Caki2 (cell line): ENCODE data around the gene KCNJ12. TPM values are rescaled to one million over a fixed set of nuclear protein-coding genes. Genes with fewer than 3 reads are reported as not detected.
"Not testable (repeated sequence)": the region's sequence is repeated elsewhere in the genome, so short reads cannot be mapped to it uniquely, and the experiment has no call there.

ENCODE experiments used
- DNase-seq: peaks from one replicate; pipeline ENCODE4 v3.0.0-alpha.2; 2015; ENCODE audit warnings: low read depth
- in situ Hi-C: cut with HindIII; loops from 2 replicates; pipeline ENCODE4 v1.10.0; 2016; ENCODE audit warnings: low sequenced_read_pairs, low pct_unique_long_range_greater_than_20kb, mixed read lengths
- total RNA-seq: library from RNA; depleted of rRNA; stranded (reverse); fragments of >200 nt; shearing (Covaris generic); gene quantifications from 2 replicates; pipeline ENCODE4 v1.2.3, GENCODE V29; 2014; ENCODE audit warnings: low replicate concordance

The KCNJ12 gene
- total RNA-seq, 1 experiment from 2014 or later, result 0.07 TPM

DNA sequence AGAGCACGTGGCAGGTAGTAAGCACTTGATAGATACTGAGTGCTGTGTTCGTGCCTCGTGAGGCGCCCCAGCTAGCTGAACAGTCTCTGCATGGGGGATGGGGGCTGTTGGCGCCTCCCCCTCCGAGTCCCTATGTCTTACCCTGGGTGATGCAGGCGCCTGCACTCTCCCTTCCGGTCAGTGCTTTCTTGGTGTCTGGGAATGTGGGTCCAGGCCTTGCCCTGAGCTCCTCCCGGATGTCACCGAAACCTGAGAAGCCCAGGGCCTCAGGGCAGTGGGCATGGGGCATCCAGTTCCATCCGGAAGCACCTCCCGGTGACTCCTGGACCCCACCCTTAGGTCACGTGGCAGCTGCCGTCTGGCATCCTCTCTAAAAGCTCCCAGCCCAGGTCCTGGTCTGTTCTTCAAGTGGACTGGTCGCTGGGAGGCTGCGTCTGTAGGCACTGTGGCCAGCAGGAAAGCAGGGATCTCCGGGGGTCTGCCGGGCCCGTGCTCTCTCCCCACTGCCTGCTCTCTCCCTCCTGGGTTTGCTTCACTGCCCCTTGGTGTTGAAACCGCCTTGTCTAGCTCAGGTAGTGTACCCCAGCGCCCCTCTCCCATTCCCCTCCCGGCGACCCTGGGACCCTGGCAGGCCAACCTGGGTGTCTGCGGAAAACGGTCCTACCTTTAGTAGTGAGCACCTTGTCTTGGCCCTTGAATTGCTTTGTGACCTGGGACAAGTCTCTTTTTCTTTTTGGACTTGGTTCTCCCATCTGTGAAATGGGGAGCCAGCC lies 34.9 kb downstream of the KCNJ12 start:
- in situ Hi-C loops, DNase-seq: not testable (repeated sequence)

DNA sequence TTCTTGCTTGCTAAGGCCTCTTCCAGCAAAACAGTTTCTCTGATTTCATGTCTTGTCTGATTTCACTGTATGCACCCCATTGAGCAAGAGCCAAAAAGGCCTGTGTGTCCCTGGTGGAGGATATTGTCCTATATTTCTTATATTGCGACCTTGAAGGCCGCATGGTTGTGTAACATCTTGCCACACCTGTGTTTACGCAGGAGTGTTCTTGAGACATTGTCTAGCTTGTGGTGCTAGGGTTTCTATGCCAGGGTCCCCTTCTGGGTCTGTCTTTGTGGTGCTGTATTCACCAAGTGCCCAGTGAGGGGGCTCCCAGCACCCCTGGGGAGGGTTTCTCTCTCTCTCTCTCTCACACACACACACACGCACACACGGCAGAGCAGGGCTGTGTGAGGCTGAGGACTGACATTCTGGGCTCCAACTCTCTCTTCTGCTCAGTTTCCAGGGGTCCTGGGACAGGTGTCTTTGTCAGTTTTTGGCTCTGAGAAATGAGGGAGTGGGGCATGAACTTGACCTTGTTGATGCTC lies 35.6 kb downstream of the KCNJ12 start:
- DNase-seq, in situ Hi-C loops: not testable (repeated sequence)

DNA sequence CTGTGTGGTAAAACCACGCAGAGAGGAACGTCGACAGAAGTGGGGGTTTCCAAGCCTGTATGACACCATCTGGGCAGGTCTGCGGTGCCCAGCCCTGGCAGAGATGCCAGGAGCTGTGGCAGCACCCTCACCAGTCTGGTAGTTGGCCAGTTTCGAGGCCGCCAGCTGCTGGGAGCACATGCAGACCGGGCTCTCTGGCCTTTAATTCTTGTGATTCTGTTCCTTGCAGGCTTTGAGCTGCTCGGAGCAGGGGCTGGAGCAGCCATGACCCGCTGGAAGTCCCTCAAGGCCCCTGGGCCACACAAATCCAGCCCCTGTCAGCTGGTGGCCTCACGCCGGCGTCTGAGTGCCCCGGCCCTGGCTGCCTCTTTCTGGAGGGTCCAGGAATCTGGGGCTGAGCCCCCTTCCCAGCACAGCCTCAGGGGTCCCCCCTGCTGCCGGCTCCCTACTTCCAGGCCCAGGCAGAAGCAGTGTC lies 36.1 kb downstream of the KCNJ12 start:
- DNase-seq, in situ Hi-C loops: not testable (repeated sequence)

DNA sequence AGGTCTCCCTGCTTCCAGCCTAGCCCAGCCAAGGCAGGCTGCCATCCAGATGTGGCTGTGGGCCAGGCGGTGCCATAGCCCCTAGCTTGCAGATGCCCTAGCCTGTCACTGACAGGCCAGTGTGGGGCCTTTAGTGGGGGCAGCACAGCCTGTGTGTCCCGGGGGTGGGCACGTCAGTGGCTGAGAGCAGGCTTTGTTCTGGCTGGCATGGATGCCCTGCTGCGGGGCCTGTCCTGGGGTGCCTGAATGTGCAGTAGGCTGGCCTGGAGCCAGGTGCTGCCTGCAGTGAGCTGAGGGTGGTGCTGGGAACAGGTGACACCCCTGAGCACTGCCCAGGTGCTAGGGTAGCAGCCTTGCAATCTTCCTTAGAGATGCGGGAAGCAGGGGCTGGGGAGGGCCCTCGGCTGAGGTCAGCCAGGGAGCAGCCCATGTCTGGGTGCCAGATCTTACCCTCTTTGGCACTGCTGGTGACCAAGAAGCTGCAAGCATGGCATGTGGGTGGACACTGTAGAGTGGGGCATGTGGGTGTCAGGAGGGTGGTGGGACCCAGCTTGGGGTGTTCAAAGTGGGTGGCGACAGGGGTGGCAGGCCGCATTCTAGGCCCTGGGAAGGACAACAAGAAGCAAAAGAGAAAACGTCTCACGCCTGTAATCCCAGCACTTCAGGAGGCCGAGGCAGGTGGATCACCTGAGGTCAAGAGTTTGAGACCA lies 37.6 kb downstream of the KCNJ12 start:
- in situ Hi-C loops, DNase-seq: not testable (repeated sequence)

DNA sequence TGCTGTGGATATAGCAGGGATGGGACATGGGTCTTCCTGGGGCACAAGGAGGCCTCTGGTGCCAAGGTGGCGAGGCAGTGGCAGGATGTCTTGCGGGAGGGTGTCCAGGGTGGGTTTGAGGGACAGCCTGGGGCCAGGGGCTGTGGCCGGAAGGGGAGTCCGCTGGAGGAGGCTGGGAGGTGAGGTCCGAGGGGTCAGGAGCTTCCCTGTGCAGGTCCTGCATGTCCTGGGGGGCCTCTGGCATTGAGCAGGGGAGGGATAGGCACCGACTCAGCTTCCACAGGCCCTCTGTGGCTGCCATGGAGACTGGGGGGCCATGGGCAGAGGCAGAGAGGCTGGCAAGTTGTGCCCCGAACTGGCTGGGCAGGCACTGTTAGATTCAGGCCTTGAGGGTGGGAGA lies 38.5 kb downstream of the KCNJ12 start:
- in situ Hi-C loops, DNase-seq: not testable (repeated sequence)

DNA sequence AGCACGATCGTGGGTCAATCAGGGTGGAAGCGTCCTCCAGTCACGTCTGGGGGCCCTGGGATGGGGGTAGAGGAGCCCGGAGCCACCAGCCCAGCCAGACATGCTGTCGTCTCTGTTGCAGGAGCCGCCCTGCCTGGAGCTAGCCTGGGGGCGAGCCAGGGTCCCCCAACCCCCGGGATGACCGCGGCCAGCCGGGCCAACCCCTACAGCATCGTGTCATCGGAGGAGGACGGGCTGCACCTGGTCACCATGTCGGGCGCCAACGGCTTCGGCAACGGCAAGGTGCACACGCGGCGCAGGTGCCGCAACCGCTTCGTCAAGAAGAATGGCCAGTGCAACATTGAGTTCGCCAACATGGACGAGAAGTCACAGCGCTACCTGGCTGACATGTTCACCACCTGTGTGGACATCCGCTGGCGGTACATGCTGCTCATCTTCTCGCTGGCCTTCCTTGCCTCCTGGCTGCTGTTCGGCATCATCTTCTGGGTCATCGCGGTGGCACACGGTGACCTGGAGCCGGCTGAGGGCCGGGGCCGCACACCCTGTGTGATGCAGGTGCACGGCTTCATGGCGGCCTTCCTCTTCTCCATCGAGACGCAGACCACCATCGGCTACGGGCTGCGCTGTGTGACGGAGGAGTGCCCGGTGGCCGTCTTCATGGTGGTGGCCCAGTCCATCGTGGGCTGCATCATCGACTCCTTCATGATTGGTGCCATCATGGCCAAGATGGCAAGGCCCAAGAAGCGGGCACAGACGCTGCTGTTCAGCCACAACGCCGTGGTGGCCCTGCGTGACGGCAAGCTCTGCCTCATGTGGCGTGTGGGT lies 39.2 kb downstream of the KCNJ12 start:
- in situ Hi-C loops, DNase-seq: not testable (repeated sequence)

GRCh38 chr17:21416471-21416981 lies 40.4 kb downstream of the KCNJ12 start:
- DNase-seq, in situ Hi-C loops: not testable (repeated sequence)

GRCh38 chr17:21417349-21417748 lies 41.2 kb downstream of the KCNJ12 start:
- in situ Hi-C loops, DNase-seq: not testable (repeated sequence)

DNA sequence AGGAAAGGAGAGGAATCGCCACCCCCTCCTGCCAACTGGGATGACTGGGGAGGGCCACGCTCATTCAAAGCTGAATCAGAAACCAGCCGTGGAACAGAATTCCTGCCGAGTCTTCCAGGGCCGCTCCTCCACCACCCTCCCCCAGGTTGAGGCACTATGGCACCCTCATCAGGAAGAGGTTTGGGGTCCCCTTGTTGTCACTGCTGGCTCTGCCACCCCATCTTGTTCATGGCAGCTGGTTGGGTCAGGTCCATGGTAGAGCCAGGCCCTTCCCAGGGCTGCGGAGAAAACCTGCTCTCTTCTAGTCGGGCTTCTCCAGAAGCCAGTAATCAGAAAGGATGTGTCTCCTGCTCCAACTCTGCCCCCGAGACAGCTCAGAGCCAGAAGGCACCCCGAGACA lies 41.8 kb downstream of the KCNJ12 start:
- DNase-seq, result no peak
- in situ Hi-C loops, result no loop called here

GRCh38 chr17:21418446-21419298 lies 42.5 kb downstream of the KCNJ12 start:
- in situ Hi-C loops, result no loop called here
- DNase-seq, result no peak

- no peak for DNase-seq
- in situ Hi-C loops, result no loop called here
Observed at GRCh38 chr17:21419299-21420239, 43.4 kb downstream of the KCNJ12 start.

GRCh38 chr17:21420503-21421090 lies 44.4 kb downstream of the KCNJ12 start:
- in situ Hi-C loops, result not testable (repeated sequence)

GRCh38 chr17:21421421-21422310 lies 45.5 kb downstream of the KCNJ12 start:
- in situ Hi-C loops, DNase-seq: not testable (repeated sequence)

More at GRCh38 chr17:21420503-21421090, 44.4 kb downstream of the KCNJ12 start:
- DNase-seq, result not testable (repeated sequence)

GRCh38 chr17:21422311-21423189 lies 46.4 kb downstream of the KCNJ12 start:
- DNase-seq, in situ Hi-C loops: not testable (repeated sequence)
